Muscle of back (tissue), 11 donors: Measurements from ENCODE around the gene TMEM138. TPM values are rescaled to one million over a fixed set of nuclear protein-coding genes. Genes with fewer than 3 reads are reported as not detected.
"Not testable (repeated sequence)": the region's sequence is repeated elsewhere in the genome, so short reads cannot be mapped to it uniquely, and the experiment has no call there.

Source experiments
- DNase-seq, 3 donors: peaks; one replicate each; pipeline versions ENCODE4 v3.0.0 to v3.0.0-alpha.2; 2013
- polyA plus RNA-seq, 10 donors: library from polyadenylated mRNA; unstranded; fragments of 120-200 nt; gene quantifications; one replicate each; pipeline ENCODE4 v1.2.1, GENCODE V29; 2013; ENCODE audit not compliant: insufficient read length in 10 of 10

The TMEM138 gene
- polyA plus RNA-seq, 10 donors = 16.1 to 28.6 (median 21.0) TPM

GRCh38 chr11:61361237-61361740 lies 885 bp upstream of the TMEM138 start:
- peak in 1 of 3 donors; percentile 16 for DNase-seq

- peak in 1 of 3 donors; percentile 14 for DNase-seq
Measured at GRCh38 chr11:61362542-61362875, 335 bp downstream of the TMEM138 start.

- no peak for DNase-seq
Measured at GRCh38 chr11:61364012-61364675, 2.0 kb downstream of the TMEM138 start.

GRCh38 chr11:61367406-61367805 lies 5.2 kb downstream of the TMEM138 start:
- DNase-seq = no peak

- no peak for DNase-seq
Measured at GRCh38 chr11:61368646-61369045, 6.5 kb downstream of the TMEM138 start.

- no peak for DNase-seq
Measured at GRCh38 chr11:61369372-61370348, 7.5 kb downstream of the TMEM138 start.

GRCh38 chr11:61370349-61371005 lies 8.3 kb downstream of the TMEM138 start:
- DNase-seq = no peak

GRCh38 chr11:61372659-61373420 lies 10.7 kb downstream of the TMEM138 start:
- no peak for DNase-seq

- DNase-seq = no peak
Measured at GRCh38 chr11:61375761-61376108, 13.6 kb downstream of the TMEM138 start.

GRCh38 chr11:61377461-61378160 lies 15.4 kb downstream of the TMEM138 start:
- no peak for DNase-seq

- peak; percentile 20 to 91 (median 68) for DNase-seq
Measured at GRCh38 chr11:61378713-61379313, 16.6 kb downstream of the TMEM138 start.

- no peak for DNase-seq
Measured at GRCh38 chr11:61380884-61381283, 18.7 kb downstream of the TMEM138 start.

- DNase-seq = not testable (repeated sequence)
Measured at GRCh38 chr11:61383859-61384258, 21.7 kb downstream of the TMEM138 start.

GRCh38 chr11:61384271-61385242 lies 22.4 kb downstream of the TMEM138 start:
- DNase-seq = no peak

GRCh38 chr11:61390161-61390560 lies 28.0 kb downstream of the TMEM138 start:
- no peak for DNase-seq

GRCh38 chr11:61392981-61393595 lies 30.9 kb downstream of the TMEM138 start:
- peak in 1 of 3 donors; percentile 58 for DNase-seq

GRCh38 chr11:61401173-61401572 lies 39.0 kb downstream of the TMEM138 start:
- DNase-seq = no peak

- DNase-seq = no peak
Measured at GRCh38 chr11:61401573-61401972, 39.4 kb downstream of the TMEM138 start.

- DNase-seq = no peak
Measured at GRCh38 chr11:61403658-61404057, 41.5 kb downstream of the TMEM138 start.
